HEK293 (cell line): ENCODE measurements around the gene CHRNA4.

Source experiments
- BCL11B ChIP-seq: fragments of 450-650 bp; formaldehyde crosslinking; IDR thresholded peaks from 2 replicates; pipeline ENCODE4 v1.5.1; 2016; ENCODE audit warnings: low read depth, missing biosample characterization, missing genetic modification characterization
- KLF7 ChIP-seq: fragments of 450-650 bp; formaldehyde crosslinking; IDR thresholded peaks from 2 replicates; pipeline ENCODE4 v1.5.1; 2016; ENCODE audit warnings: missing biosample characterization, missing genetic modification characterization, borderline replicate concordance
- KLF9 ChIP-seq: fragments of 450-650 bp; formaldehyde crosslinking; IDR thresholded peaks from 2 replicates; pipeline ENCODE4 v1.5.1; 2016; ENCODE audit warnings: missing biosample characterization, missing genetic modification characterization, low read depth
- REPIN1 ChIP-seq: fragments of 450-650 bp; formaldehyde crosslinking; IDR thresholded peaks from 2 replicates; pipeline ENCODE4 v1.5.1; 2017; ENCODE audit warnings: missing biosample characterization, missing genetic modification characterization, low read depth
- SETDB1 ChIP-seq: IDR thresholded peaks from one replicate; pipeline ENCODE4 v1.6.1; 2017; ENCODE audit warnings: mild to moderate bottlenecking, low read length, moderate library complexity, mixed read lengths; ENCODE audit not compliant: insufficient read length
- TCF7L2 ChIP-seq: IDR thresholded peaks from 2 replicates; pipeline ENCODE4 v1.6.1; 2011; ENCODE audit warnings: low read depth, mild to moderate bottlenecking, inconsistent platforms, low read length, moderate library complexity, borderline replicate concordance
- ZFHX2 ChIP-seq: fragments of 450-650 bp; formaldehyde crosslinking; conservative IDR thresholded peaks from 2 replicates; pipeline ENCODE4 v1.5.1; 2016; ENCODE audit warnings: missing biosample characterization, missing genetic modification characterization
- ZNF133 ChIP-seq: fragments of 450-650 bp; formaldehyde crosslinking; IDR thresholded peaks from 2 replicates; pipeline ENCODE4 v1.5.1; 2016; ENCODE audit warnings: missing biosample characterization, missing genetic modification characterization
- ZNF155 ChIP-seq: fragments of 450-650 bp; formaldehyde crosslinking; IDR thresholded peaks from 2 replicates; pipeline ENCODE4 v1.5.1; 2016; ENCODE audit warnings: missing biosample characterization, missing genetic modification characterization
- ZNF19 ChIP-seq: fragments of 450-650 bp; formaldehyde crosslinking; IDR thresholded peaks from 2 replicates; pipeline ENCODE4; 2016; ENCODE audit warnings: missing biosample characterization, missing genetic modification characterization, low read depth
- ZNF292 ChIP-seq: fragments of 450-650 bp; formaldehyde crosslinking; IDR thresholded peaks from 2 replicates; pipeline ENCODE4 v1.5.1; 2016; ENCODE audit warnings: low read depth, missing biosample characterization, missing genetic modification characterization, borderline replicate concordance
- ZNF433 ChIP-seq: fragments of 450-650 bp; formaldehyde crosslinking; IDR thresholded peaks from 2 replicates; pipeline ENCODE4 v1.5.1; 2016; ENCODE audit warnings: missing biosample characterization, missing genetic modification characterization, low read depth
- ZNF473 ChIP-seq: fragments of 450-650 bp; formaldehyde crosslinking; IDR thresholded peaks from 2 replicates; pipeline ENCODE4 v1.5.1; 2017; ENCODE audit warnings: missing biosample characterization, missing genetic modification characterization
- ZNF529 ChIP-seq: fragments of 450-650 bp; formaldehyde crosslinking; IDR thresholded peaks from 2 replicates; pipeline ENCODE4 v1.5.1; 2017; ENCODE audit warnings: missing genetic modification characterization, missing biosample characterization; ENCODE audit not compliant: insufficient replicate concordance
- ZNF544 ChIP-seq: fragments of 450-650 bp; formaldehyde crosslinking; IDR thresholded peaks from 2 replicates; pipeline ENCODE4 v1.5.0; 2017; ENCODE audit warnings: missing biosample characterization, missing genetic modification characterization
- ZNF548 ChIP-seq: fragments of 450-650 bp; formaldehyde crosslinking; IDR thresholded peaks from 2 replicates; pipeline ENCODE4 v1.5.1; 2016; ENCODE audit warnings: missing biosample characterization, missing genetic modification characterization
- ZNF596 ChIP-seq: fragments of 450-650 bp; IDR thresholded peaks from 2 replicates; pipeline ENCODE4 v1.5.0; 2018; ENCODE audit warnings: missing biosample characterization, mild to moderate bottlenecking, missing genetic modification characterization, moderate library complexity
- ZNF624 ChIP-seq: fragments of 450-650 bp; formaldehyde crosslinking; IDR thresholded peaks from 2 replicates; pipeline ENCODE4 v1.5.1; 2017; ENCODE audit warnings: missing biosample characterization, missing genetic modification characterization
- ZNF664 ChIP-seq: fragments of 450-650 bp; formaldehyde crosslinking; IDR thresholded peaks from 2 replicates; pipeline ENCODE4 v1.5.1; 2016; ENCODE audit warnings: missing biosample characterization, missing genetic modification characterization
- ZNF792 ChIP-seq: fragments of 450-650 bp; formaldehyde crosslinking; IDR thresholded peaks from 2 replicates; pipeline ENCODE4 v1.5.1; 2016; ENCODE audit warnings: missing biosample characterization, missing genetic modification characterization
- ZSCAN30 ChIP-seq: fragments of 450-650 bp; IDR thresholded peaks from 2 replicates; pipeline ENCODE4 v1.5.1; 2018; ENCODE audit warnings: missing biosample characterization, mild to moderate bottlenecking, missing genetic modification characterization, moderate library complexity
- TF ChIP-seq, protein P1 (sequence below): fragments of 450-650 bp; formaldehyde crosslinking; IDR thresholded peaks from 2 replicates; pipeline ENCODE4 v1.5.1; 2016; ENCODE audit warnings: missing biosample characterization, missing genetic modification characterization
- TF ChIP-seq, protein P2 (sequence below): fragments of 450-650 bp; IDR thresholded peaks from 2 replicates; pipeline ENCODE4 v1.5.1; 2018; ENCODE audit warnings: missing biosample characterization, missing genetic modification characterization
- TF ChIP-seq, protein P3 (sequence below): fragments of 450-650 bp; formaldehyde crosslinking; IDR thresholded peaks from 2 replicates; pipeline ENCODE4 v1.5.1; 2016; ENCODE audit warnings: missing biosample characterization, missing genetic modification characterization, low read depth
- TF ChIP-seq, protein P4 (sequence below): fragments of 450-650 bp; formaldehyde crosslinking; IDR thresholded peaks from 2 replicates; pipeline ENCODE4 v1.5.1; 2016; ENCODE audit warnings: missing biosample characterization, missing genetic modification characterization
- TF ChIP-seq, protein P5 (sequence below): fragments of 450-650 bp; formaldehyde crosslinking; IDR thresholded peaks from 2 replicates; pipeline ENCODE4 v1.5.1; 2017; ENCODE audit warnings: missing biosample characterization, missing genetic modification characterization
- TF ChIP-seq, protein P6 (sequence below): fragments of 450-650 bp; formaldehyde crosslinking; IDR thresholded peaks from 2 replicates; pipeline ENCODE4 v1.5.1; 2016; ENCODE audit warnings: missing biosample characterization, missing genetic modification characterization
- TF ChIP-seq, protein P7 (sequence below): fragments of 450-650 bp; formaldehyde crosslinking; IDR thresholded peaks from 2 replicates; pipeline ENCODE4 v1.5.1; 2016; ENCODE audit warnings: missing biosample characterization, missing genetic modification characterization

Gene CHRNA4

DNA sequence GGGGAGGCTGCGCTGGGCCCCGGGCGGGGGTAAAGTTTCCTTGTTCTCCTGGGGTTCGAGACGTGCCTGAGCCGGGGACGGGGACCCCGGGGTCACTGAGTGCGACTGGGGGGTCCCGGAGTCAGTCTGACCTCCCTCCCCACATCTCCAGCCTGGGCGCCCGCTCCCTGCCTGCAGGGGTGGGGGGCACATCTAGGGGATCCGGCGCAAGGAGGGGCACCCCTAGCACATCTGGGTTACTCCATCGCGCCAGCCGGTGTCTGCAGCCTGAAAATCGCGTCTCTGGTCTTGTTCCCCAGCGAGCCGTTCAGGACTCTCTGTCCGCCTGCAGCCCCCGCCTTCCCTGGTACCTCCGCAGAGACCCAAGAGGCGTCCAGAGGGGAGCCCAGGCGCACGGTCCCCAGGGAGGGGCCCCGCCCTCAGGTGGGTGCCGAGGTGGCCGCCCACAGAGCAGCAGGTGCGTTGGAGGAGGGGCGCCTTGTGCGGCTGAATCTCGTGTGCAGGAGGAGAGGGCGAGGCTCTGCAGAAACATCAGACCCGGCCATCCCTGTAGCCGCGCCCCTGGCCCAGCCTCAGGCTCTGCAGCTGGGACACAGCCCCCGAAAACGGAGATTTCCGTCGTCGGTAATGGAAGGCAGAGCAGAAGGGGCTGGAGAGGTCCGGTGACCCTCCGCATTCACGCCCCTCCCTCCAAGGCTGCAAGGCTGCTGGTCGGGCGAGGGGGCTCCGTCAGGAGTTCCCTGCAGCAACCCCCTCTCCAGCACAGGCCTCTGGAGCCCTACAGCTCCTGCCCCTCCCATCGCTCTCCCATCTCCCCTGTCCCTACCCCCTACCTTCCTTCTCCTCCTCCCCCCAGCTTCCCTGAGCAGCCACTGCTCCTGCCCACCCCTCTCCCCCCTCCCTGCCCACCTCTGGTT lies 628 bp upstream of the CHRNA4 start (continued):
- TF ChIP-seq, protein P1, sequence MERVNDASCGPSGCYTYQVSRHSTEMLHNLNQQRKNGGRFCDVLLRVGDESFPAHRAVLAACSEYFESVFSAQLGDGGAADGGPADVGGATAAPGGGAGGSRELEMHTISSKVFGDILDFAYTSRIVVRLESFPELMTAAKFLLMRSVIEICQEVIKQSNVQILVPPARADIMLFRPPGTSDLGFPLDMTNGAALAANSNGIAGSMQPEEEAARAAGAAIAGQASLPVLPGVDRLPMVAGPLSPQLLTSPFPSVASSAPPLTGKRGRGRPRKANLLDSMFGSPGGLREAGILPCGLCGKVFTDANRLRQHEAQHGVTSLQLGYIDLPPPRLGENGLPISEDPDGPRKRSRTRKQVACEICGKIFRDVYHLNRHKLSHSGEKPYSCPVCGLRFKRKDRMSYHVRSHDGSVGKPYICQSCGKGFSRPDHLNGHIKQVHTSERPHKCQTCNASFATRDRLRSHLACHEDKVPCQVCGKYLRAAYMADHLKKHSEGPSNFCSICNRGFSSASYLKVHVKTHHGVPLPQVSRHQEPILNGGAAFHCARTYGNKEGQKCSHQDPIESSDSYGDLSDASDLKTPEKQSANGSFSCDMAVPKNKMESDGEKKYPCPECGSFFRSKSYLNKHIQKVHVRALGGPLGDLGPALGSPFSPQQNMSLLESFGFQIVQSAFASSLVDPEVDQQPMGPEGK (tag by site-specific recombination): no peak; the same call in 1 of the 2 replicates
- TF ChIP-seq REPIN1 (tag by site-specific recombination) (no peak), ZNF792 (tag by site-specific recombination) (no peak), ZNF664 (no peak), KLF9 (tag by site-specific recombination) (peak; percentile 10; the same call in 1 of the 2 replicates), ZNF473 (no peak), ZNF548 (tag by site-specific recombination) (no peak), ZNF596 (tag by site-specific recombination) (no peak), ZNF624 (tag by site-specific recombination) (no peak), BCL11B (no peak), TCF7L2 (no peak), KLF7 (tag by site-specific recombination) (no peak), ZNF155 (tag by site-specific recombination) (no peak), ZNF292 (tag by site-specific recombination) (no peak), ZNF133 (no peak), ZSCAN30 (no peak), ZNF19 (tag by site-specific recombination) (no peak), ZNF433 (tag by site-specific recombination) (no peak), SETDB1 (no peak), ZNF529 (tag by site-specific recombination) (no peak), ZFHX2 (tag by site-specific recombination) (peak; percentile 43; the same call in 1 of the 2 replicates), ZNF544 (tag by site-specific recombination) (no peak)
- TF ChIP-seq, protein P2, sequence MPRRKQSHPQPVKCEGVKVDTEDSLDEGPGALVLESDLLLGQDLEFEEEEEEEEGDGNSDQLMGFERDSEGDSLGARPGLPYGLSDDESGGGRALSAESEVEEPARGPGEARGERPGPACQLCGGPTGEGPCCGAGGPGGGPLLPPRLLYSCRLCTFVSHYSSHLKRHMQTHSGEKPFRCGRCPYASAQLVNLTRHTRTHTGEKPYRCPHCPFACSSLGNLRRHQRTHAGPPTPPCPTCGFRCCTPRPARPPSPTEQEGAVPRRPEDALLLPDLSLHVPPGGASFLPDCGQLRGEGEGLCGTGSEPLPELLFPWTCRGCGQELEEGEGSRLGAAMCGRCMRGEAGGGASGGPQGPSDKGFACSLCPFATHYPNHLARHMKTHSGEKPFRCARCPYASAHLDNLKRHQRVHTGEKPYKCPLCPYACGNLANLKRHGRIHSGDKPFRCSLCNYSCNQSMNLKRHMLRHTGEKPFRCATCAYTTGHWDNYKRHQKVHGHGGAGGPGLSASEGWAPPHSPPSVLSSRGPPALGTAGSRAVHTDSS (tag by site-specific recombination): no peak
- TF ChIP-seq, protein P3, sequence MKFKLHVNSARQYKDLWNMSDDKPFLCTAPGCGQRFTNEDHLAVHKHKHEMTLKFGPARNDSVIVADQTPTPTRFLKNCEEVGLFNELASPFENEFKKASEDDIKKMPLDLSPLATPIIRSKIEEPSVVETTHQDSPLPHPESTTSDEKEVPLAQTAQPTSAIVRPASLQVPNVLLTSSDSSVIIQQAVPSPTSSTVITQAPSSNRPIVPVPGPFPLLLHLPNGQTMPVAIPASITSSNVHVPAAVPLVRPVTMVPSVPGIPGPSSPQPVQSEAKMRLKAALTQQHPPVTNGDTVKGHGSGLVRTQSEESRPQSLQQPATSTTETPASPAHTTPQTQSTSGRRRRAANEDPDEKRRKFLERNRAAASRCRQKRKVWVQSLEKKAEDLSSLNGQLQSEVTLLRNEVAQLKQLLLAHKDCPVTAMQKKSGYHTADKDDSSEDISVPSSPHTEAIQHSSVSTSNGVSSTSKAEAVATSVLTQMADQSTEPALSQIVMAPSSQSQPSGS (tag by site-specific recombination): no peak
- TF ChIP-seq, protein P4, sequence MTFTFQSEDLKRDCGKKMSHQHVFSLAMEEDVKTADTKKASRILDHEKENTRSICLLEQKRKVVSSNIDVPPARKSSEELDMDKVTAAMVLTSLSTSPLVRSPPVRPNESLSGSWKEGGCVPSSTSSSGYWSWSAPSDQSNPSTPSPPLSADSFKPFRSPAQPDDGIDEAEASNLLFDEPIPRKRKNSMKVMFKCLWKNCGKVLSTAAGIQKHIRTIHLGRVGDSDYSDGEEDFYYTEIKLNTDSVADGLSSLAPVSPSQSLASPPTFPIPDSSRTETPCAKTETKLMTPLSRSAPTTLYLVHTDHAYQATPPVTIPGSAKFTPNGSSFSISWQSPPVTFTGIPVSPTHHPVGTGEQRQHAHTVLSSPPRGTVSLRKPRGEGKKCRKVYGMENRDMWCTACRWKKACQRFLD (tag by site-specific recombination): no peak
- TF ChIP-seq, protein P5, sequence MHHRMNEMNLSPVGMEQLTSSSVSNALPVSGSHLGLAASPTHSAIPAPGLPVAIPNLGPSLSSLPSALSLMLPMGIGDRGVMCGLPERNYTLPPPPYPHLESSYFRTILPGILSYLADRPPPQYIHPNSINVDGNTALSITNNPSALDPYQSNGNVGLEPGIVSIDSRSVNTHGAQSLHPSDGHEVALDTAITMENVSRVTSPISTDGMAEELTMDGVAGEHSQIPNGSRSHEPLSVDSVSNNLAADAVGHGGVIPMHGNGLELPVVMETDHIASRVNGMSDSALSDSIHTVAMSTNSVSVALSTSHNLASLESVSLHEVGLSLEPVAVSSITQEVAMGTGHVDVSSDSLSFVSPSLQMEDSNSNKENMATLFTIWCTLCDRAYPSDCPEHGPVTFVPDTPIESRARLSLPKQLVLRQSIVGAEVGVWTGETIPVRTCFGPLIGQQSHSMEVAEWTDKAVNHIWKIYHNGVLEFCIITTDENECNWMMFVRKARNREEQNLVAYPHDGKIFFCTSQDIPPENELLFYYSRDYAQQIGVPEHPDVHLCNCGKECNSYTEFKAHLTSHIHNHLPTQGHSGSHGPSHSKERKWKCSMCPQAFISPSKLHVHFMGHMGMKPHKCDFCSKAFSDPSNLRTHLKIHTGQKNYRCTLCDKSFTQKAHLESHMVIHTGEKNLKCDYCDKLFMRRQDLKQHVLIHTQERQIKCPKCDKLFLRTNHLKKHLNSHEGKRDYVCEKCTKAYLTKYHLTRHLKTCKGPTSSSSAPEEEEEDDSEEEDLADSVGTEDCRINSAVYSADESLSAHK: no peak
- TF ChIP-seq, protein P6, sequence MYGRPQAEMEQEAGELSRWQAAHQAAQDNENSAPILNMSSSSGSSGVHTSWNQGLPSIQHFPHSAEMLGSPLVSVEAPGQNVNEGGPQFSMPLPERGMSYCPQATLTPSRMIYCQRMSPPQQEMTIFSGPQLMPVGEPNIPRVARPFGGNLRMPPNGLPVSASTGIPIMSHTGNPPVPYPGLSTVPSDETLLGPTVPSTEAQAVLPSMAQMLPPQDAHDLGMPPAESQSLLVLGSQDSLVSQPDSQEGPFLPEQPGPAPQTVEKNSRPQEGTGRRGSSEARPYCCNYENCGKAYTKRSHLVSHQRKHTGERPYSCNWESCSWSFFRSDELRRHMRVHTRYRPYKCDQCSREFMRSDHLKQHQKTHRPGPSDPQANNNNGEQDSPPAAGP (tag by site-specific recombination): peak; percentile 44; the same call in 1 of the 2 replicates
- TF ChIP-seq, protein P7, sequence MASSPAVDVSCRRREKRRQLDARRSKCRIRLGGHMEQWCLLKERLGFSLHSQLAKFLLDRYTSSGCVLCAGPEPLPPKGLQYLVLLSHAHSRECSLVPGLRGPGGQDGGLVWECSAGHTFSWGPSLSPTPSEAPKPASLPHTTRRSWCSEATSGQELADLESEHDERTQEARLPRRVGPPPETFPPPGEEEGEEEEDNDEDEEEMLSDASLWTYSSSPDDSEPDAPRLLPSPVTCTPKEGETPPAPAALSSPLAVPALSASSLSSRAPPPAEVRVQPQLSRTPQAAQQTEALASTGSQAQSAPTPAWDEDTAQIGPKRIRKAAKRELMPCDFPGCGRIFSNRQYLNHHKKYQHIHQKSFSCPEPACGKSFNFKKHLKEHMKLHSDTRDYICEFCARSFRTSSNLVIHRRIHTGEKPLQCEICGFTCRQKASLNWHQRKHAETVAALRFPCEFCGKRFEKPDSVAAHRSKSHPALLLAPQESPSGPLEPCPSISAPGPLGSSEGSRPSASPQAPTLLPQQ: no peak
